ENCODE results near the gene B3GALT5.

Gene B3GALT5

GRCh38 chr21:39645331-39645730 lies 32.6 kb downstream of the B3GALT5 start:
- DNase-seq (ENCODE audit: low read depth), result no peak

GRCh38 chr21:39647476-39647875 lies 34.7 kb downstream of the B3GALT5 start:
- no peak for DNase-seq (ENCODE audit: low read depth)

GRCh38 chr21:39648879-39649278 lies 36.1 kb downstream of the B3GALT5 start:
- DNase-seq (ENCODE audit: low read depth), result no peak

DNA sequence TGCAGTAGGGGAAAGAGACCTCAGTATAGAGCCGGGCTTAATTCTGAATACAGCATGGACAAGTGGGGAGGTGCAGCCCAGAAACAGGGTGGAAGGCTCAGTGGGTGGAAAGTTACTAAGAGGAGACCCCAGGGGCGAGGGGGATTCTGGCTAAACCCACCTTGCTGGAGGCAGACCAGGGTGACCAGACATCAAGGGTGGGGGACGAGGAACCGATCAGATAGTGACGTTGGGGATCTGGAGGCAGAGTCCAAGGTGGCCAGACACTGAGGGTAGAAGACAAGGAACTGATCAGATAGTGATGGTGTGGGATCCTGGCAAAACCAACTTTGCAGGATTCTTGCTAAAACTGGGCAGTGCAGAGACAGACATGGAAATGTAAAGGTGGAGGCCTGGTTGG lies 36.8 kb downstream of the B3GALT5 start:
- no peak for DNase-seq (ENCODE audit: low read depth)

DNA sequence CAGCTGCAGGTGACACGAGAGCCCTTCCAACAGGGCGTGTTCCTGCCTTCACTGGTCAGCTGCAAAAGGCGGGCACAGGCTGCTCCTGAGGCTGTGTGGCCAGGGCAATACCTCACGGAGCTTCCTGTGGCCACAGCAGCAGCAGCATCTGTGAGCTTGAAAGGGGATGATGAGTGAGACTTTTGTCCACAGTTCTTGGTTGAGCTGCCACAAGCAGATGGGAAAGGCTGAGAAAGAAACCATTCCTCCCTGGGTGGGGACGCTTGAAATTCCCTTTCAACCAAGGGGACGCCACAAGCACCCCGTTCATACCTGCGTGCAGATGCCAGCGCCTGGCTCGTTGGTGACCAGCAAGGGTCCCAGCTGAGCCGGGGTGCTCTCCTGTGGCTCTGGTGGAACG lies 37.6 kb downstream of the B3GALT5 start:
- DNase-seq (ENCODE audit: low read depth), result no peak

GRCh38 chr21:39650801-39651200 lies 38.1 kb downstream of the B3GALT5 start:
- no peak for DNase-seq (ENCODE audit: low read depth)

- no peak for DNase-seq (ENCODE audit: low read depth)
Observed at GRCh38 chr21:39651206-39651605, 38.5 kb downstream of the B3GALT5 start.

DNA sequence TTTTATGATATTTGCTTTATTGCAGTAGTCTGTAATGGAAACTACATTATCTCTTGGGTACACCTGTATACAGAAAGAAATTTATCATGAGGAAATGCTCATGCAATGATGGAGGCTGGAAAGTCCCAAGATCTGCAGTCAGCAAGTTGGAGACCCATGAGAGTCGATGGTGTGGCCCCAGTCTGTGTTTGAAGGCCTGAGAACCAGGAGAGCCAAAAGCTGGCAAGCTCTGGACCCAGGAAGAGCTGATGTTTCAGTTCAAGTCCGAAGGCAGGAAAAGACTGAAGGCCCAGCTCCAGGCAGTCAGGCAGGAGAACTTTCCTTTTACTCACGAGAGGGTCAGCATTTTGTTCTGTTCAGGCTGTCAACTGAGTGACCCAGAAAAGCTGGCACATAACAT lies 42.2 kb downstream of the B3GALT5 start:
- DNase-seq (ENCODE audit: low read depth), result no peak

DNA sequence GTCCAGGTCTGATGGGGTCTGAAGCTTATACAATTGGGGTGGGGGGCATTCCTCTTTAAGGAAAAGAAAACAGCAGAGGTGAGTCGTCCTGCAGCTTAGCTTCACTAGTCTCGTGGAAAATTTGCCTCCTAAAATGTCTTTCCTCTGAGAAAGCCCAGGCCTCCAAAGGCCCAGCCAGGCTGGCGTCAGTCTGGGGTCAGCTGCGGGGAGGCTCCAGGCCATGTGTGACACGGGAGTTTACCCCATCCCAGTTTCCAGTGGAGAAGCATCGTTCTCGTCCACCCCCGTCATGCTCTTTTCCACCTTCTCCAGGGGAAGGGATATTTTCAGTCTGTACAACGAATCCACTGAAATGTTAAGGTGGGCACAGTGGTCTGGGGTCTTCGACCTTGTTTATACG lies 42.8 kb downstream of the B3GALT5 start:
- no peak for DNase-seq (ENCODE audit: low read depth)

DNA sequence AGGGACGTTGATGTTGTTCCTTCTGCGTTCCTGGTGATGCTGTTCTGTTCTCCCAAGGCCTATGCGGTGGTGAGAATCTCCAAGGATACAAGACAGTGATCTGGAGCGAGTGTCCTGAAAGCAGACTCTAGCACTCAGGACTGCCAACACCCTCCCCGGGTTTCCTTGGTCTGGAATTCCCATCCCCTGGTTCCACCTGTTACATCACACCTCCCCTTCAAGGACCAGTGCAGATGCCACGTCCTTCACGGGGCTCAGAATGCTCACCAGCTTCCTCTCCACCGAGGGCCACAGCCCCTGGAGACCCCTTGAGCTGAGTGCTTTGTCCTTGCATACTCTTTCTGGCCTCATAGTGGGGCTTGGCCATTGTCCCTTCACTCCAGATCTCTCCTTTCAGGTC lies 43.5 kb downstream of the B3GALT5 start:
- no peak for DNase-seq (ENCODE audit: low read depth)

GRCh38 chr21:39657091-39657689 lies 44.5 kb downstream of the B3GALT5 start:
- no peak for DNase-seq (ENCODE audit: low read depth)

DNA sequence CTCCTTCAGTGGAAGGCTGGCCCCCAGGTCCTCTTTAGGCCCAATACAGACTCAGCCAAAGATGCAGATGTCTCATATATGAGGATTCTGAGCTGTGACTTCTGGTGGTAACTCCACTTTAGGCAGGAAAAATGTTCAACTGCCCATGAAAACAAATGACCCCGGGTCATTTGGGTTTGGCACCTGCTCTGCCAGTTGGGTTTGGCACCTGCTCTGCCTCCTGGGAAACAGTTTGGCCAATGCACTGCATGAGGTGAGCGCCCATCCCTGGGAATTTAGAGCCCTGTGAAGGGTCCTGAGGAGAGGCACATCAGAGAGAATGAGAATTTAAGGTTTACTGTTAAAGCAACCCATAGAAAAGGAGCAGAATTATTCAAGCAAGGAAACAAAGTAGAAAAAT lies 45.3 kb downstream of the B3GALT5 start:
- DNase-seq (ENCODE audit: low read depth), result no peak

DNA sequence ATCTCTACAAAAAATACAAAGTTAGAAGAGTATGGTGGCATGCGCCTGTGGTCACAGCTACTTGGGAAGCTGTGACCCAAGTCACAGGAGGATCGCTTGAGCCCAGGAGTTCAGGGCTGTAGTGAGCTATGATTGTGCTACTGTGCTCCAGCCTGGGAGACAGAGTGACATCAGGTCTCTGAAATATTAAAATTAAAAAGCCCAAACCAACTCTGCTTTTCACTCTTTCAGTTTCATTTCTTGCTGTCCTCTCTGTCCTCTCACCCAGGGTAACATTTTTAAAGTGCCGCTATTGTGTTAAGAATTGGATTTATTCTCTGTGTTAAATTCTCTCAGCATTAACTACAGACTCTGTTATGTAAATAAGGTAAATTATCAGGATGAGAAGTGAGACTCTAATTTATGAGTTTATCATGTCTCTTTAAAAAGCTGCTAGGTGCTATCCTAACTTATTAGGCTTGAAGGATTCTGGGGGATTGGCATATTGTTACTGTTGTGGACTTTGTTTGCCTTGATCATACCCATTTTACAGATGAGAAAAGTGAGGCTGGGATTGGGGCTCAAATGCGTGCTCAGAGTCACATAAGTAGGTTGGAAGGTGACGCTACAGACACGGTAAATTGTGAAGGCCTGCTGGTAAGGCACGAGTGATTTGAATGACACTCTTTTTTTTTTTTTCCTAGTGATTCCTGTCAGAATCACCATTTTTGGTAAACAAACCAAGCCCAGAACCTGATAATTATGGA lies 46.5 kb downstream of the B3GALT5 start:
- DNase-seq (ENCODE audit: low read depth), result no peak

- no peak for DNase-seq (ENCODE audit: low read depth)
Observed at GRCh38 chr21:39660191-39660980, 47.6 kb downstream of the B3GALT5 start.

DNA sequence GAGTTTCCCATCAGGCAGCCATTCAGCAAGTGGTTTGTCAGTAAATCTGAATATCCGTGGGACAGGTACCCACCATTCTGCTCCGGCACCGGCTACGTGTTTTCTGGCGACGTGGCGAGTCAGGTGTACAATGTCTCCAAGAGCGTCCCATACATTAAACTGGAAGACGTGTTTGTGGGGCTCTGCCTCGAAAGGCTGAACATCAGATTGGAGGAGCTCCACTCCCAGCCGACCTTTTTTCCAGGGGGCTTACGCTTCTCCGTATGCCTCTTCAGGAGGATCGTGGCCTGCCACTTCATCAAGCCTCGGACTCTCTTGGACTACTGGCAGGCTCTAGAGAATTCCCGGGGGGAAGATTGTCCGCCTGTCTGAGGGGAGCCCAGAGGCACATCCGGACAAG lies 48.4 kb downstream of the B3GALT5 start:
- DNase-seq (ENCODE audit: low read depth), result no peak

DNA sequence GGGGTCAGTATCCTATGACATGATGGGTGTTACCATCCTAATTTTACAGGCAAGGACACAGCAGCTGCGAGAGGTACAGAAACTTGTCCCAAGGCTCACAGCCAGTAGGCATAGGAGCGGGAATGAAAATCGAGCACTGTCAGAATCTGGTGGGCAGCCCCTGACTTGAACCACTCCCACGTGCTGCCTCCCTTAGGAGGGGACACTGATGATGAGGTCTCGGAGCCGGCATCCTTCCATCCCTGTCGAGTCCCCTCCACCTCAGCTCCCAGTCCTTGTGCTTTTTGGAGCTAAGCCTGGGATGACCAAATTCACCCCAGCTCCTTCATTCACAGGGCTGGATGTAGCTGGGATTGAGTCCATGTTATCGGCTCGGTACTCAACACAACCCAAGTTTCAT lies 49.0 kb downstream of the B3GALT5 start:
- no peak for DNase-seq (ENCODE audit: low read depth)

- DNase-seq (ENCODE audit: low read depth), result no peak
Observed at GRCh38 chr21:39662411-39662953, 49.7 kb downstream of the B3GALT5 start.

GRCh38 chr21:39663066-39663465 lies 50.3 kb downstream of the B3GALT5 start:
- DNase-seq (ENCODE audit: low read depth), result no peak

- no peak for DNase-seq (ENCODE audit: low read depth)
Observed at GRCh38 chr21:39663742-39664492, 51.2 kb downstream of the B3GALT5 start.

GRCh38 chr21:39664586-39664985 lies 51.8 kb downstream of the B3GALT5 start:
- no peak for DNase-seq (ENCODE audit: low read depth)

DNA sequence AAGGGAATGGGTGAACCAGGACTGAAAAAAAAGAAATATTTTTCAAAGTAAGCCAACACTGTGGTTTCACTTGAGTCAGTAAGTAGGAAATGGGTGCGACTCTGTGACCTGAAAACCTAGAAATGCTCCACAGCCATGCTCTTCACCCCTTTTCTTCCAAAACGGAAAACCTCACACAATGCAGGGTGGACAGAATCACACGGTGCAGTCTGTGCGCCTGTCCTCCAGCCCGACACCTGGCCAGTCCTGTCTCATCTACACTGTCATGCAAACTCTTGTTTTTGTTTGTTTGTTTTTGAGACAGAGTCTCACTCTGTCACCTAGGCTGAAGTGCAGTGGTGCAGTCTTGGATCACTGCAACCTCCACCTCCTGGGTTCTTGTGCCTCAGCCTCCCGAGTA lies 53.3 kb downstream of the B3GALT5 start:
- no peak for DNase-seq (ENCODE audit: low read depth)

- DNase-seq (ENCODE audit: low read depth), result no peak
Observed at GRCh38 chr21:39666681-39667315, 54.1 kb downstream of the B3GALT5 start.
